GM19468 (cell line): ENCODE measurements around the gene MOCOS.
"Not testable (repeated sequence)": the region's sequence is repeated elsewhere in the genome, so short reads cannot be mapped to it uniquely, and the experiment has no call there.

ENCODE experiments used
- ATAC-seq: cut with Tn5 transposase; IDR thresholded peaks from one replicate; pipeline ENCODE4 v1.9.1; 2021; ENCODE audit warnings: mild to moderate bottlenecking, moderate library complexity, moderate number of reproducible peaks; ENCODE audit not compliant: unreplicated experiment; ENCODE audit errors: extremely low read depth

The MOCOS gene

GRCh38 chr18:36187193-36187825 lies at the start of gene MOCOS:
Gene MOCOS, plus strand, starts transcription at chr18:36187497. Its CDS starts 43 bp downstream, at chr18:36187540.
- ATAC-seq: no peak

DNA sequence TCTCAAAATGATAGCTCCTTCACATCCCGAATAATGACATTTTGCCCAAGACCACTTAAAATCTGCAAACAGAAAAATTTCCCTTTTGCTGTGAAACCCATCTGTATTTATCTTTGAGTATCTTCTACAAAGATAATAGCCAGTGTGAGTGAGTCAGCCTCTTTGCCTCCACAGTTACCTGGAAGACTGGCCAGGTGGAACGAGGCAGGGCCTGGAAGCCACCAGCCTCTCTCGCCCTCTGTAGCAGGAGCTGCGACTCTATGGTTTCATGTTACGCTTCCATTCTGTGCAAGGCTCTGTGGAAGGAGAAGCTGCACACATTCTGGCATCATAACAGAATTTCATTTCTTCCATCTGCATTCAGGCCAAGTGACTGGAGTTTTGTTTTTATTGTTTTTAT lies 48.1 kb upstream of the MOCOS start:
- no peak for ATAC-seq

DNA sequence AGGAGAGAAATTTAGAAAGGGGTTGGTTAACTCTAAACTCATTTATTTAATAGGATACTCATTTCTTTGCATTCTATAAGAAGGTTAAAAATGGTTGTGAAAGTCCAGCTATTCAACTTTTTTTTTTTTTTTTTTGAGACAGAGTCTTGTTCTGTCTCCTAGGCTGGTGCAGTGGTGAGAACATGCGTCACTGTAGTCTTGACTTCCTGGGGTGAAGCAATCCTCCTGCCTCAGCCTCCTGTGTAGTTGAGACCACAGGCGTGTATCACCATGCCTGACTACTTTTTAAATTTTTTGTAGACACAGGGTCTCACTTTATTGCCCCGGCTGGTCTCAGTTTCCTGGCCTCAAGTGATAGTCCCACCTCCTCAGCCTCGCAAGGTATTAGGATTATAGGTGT lies 45.7 kb upstream of the MOCOS start:
- ATAC-seq: no peak

DNA sequence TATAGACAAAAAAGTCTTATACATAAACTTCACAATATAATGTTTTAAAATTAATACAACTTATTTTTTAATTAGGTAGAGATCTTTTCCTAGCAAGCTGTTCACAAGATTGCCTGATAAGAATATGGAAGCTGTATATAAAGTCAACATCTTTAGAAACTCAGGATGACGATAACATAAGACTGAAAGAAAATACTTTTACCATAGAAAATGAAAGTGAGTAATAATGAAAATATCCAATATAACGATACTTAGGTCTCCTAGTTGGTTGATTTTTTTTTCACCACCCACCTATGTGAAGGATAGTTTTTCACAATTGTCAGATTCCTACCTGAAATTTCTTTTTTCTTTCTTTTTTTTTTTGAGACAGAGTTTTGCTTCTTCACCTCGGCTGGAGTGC lies 44.5 kb upstream of the MOCOS start:
- ATAC-seq: no peak

GRCh38 chr18:36143391-36143790 lies 43.9 kb upstream of the MOCOS start:
- ATAC-seq: no peak

DNA sequence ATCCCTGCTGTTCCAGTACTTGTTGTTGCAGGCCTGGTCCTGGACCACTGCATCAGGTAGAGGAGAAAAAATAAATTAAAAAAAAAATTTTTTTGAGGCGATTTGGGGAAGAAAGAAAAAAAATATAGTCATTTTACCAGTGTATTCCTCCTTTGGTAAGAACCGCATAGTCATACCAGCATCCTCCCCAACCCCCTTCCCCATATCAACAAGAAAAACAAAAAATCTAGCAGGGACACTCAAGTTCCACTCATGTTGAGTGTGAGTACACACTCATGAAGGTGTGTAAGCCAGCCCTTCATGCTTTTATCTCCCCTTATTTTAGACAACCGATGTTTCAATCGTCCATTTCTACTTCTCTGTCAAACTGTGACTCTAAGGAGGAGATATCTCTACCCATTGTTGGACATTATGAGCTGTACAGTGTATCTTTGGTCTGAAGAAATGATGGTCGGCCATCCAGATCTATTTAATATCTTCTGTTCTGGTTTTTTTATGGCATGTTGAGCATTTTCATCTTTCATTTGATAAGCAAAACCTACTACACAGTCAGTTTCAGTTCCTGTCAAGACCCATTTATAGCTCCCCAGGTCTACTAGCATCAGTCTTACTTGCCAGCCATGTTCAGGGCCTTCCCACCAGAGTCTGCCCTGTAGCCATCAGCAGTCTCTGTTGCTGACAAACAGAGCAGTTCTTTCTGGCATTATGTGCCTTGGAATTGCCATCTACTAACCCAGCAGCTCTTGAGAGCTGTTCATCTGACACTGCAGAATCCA lies 37.6 kb upstream of the MOCOS start:
- ATAC-seq: peak; percentile 76

DNA sequence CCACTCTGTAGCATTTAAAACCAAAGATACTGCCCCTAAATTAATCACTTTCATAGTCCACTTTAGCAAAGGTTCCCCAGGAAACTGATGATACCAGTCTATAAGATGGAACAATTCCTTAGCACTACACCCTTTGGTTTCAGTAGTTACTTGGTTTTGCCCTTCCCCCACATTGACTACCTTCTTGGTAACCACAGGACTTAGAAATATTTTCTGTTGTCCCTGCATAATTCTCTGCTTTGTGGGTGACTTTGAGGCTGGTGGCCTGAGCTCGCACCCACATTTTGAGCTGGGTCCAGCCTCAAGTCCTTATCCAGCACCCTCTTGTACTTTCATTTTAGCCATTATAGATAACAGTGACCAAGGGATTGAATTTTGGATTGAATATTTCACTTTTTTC lies 34.5 kb upstream of the MOCOS start:
- no peak for ATAC-seq

- no peak for ATAC-seq
Observed at GRCh38 chr18:36153203-36153602, 34.1 kb upstream of the MOCOS start.

- ATAC-seq: no peak
Observed at GRCh38 chr18:36153771-36154170, 33.5 kb upstream of the MOCOS start.

GRCh38 chr18:36155851-36156757 lies 31.2 kb upstream of the MOCOS start:
- no peak for ATAC-seq

GRCh38 chr18:36157441-36157840 lies 29.9 kb upstream of the MOCOS start:
- no peak for ATAC-seq

DNA sequence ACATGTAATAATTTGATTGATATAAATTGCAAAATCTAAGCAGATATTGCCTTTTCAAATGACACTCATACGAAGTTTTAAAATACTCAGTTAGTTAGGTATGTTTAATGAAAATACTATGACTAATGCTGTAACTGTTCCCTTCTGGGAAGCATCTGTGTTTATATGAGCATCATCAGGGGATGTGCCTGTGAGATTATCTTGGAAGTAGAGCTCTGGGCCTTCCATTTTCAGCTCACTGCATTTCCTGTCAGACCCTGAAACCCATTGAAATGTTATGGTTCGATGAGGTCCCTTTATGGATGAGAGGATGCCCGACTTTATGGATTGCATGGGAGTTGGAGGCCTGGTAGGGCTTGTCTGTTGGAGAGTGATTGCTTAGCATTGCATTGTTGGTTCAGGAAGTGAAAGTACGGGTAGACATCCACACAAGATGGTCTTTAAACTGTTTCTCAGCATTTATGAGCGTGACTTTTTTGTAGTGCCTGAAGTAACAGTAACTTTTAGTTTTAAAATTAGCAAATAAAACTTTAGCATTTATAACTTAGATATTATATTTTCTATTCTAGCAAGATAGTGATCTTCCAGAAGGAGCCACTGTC lies 28.9 kb upstream of the MOCOS start:
- no peak for ATAC-seq

- ATAC-seq: no peak
Observed at GRCh38 chr18:36160959-36161371, 26.3 kb upstream of the MOCOS start.

GRCh38 chr18:36162981-36163380 lies 24.3 kb upstream of the MOCOS start:
- ATAC-seq: no peak

- no peak for ATAC-seq
Observed at GRCh38 chr18:36167692-36168218, 19.5 kb upstream of the MOCOS start.

DNA sequence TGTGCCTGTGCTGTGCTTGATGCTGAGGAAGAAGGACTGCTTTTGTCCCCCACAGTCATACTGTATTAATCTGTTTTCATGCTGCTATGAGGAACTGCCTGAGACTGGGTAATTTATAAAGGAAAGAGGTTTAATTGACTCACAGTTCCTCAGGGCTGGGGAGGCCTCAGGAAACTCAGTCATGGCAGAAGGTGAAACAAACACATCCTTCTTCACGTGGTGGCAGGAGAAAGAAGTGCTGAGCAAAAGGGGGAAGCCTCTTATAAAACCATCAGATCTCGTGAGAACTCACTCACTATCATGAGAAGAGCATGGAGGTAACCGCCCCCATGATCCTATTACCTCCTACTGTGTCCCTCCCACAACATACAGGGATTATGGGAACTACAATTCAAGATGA lies 19.0 kb upstream of the MOCOS start:
- ATAC-seq: not testable (repeated sequence)

- ATAC-seq: no peak
Observed at GRCh38 chr18:36169938-36170337, 17.4 kb upstream of the MOCOS start.

- ATAC-seq: no peak
Observed at GRCh38 chr18:36175481-36175880, 11.8 kb upstream of the MOCOS start.

DNA sequence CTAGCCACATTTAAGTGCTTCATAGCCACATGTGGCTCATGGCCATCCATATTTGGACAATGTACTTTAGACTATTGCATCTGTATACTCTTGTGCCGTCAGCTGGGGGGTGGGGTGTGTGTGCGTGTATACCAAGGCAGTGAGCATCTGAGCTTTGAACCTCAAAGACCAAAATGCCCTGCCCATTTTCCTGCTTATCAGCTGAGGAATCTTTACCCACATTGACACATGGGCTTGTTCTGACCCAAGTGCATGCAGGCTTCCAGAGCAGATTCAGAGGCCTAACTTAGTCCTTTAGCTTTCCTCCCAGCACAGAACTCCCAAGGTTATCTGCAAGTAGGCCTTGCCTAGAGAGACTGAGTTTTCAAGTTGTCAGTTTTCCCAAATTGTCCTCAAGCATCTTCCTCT lies 11.1 kb upstream of the MOCOS start:
- ATAC-seq: no peak

DNA sequence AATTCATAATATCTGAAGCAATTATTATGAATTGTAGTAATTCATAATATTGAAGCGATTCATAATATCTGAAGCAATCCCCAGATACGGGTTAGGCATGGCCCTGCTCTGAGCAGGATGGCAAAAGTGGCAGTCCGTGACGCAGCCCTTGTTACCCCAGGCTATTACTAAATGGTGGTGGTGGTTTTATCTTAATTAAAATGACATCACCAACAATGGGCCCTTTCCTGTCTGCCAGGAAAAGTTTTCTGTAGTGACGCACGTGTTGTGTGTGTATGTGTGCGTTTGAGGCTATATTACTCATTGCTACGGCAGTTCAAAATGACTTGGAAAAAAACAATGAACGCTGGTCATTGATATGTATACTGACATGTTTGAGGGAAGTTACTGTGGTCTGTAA lies 10.6 kb upstream of the MOCOS start:
- no peak for ATAC-seq
